SK-N-SH (cell line): ENCODE results near the gene ARHGDIB. TPM values are rescaled to one million over a fixed set of nuclear protein-coding genes. Genes with fewer than 3 reads are reported as not detected.

Experiments
- CTCF ChIA-PET: fragments of 300-600, 350-600 bp; formaldehyde crosslinking; extraction: SDS; loops from one replicate; lab custom pipeline; 2021; lab: Yijun Ruan, JAX
- POLR2A ChIA-PET: fragments of 350-600 bp; sonication (Branson Sonifier 250); formaldehyde crosslinking; extraction: SDS; loops from one replicate; lab custom pipeline; 2020; ENCODE audit warnings: antibody characterized with exemption, inconsistent platforms; lab: Yijun Ruan, JAX
- DNase-seq: peaks from one replicate; pipeline ENCODE4 v3.0.0; 2012
- H2AFZ ChIP-seq: fragments of 200-600 bp; sonication (generic); 2 replicates; pipeline ENCODE4 v1.8.1; 2016; ENCODE audit warnings: antibody characterized with exemption, mild to moderate bottlenecking, low read depth
- H3F3A ChIP-seq: fragments of 200-600 bp; sonication (generic); replicated peaks from 2 replicates; pipeline ENCODE3; 2016; ENCODE audit warnings: antibody characterized with exemption, mild to moderate bottlenecking; ENCODE audit not compliant: insufficient read depth
- H3K27ac ChIP-seq, 2 experiments: fragments of 200-500 bp in 1 of 2; fragments of 200-600 bp in 1 of 2; sonication (Bioruptor generic) in 1 of 2; sonication (generic), shearing (Covaris generic) in 1 of 2; 2 replicates each; pipeline versions ENCODE4 v1.5.1 to v1.6.1; 2014 to 2016; ENCODE audit warnings: low read depth in 2 of 2, inconsistent platforms in 1 of 2, low read length in 1 of 2, mild to moderate bottlenecking in 1 of 2, mixed read lengths in 1 of 2
- H3K27me3 ChIP-seq: fragments of 200-600 bp; sonication (generic), shearing (Covaris generic); 2 replicates; pipeline ENCODE4 v1.6.1; 2016; ENCODE audit warnings: mixed run types; ENCODE audit not compliant: insufficient read depth
- H3K36me3 ChIP-seq, 2 experiments: fragments of 200-500 bp in 1 of 2; fragments of 200-600 bp in 1 of 2; sonication (Bioruptor generic) in 1 of 2; sonication (generic) in 1 of 2; replicated peaks in 1 of 2; 2 replicates each; pipeline versions ENCODE3 to v1.5.1; 2014 to 2016; ENCODE audit warnings: low read length in 1 of 2, mild to moderate bottlenecking in 1 of 2; ENCODE audit not compliant: insufficient read depth in 2 of 2, control insufficient read depth in 1 of 2
- H3K4me1 ChIP-seq, 2 experiments: fragments of 200-500 bp in 1 of 2; fragments of 200-600 bp in 1 of 2; sonication (Bioruptor generic) in 1 of 2; sonication (generic), shearing (Covaris generic) in 1 of 2; 2 replicates each; pipeline versions ENCODE4 v1.5.1 to v1.6.1; 2014 to 2016; ENCODE audit warnings: low read depth in 1 of 2, low read length in 1 of 2, mixed run types in 1 of 2; ENCODE audit not compliant: insufficient read depth in 2 of 2, control insufficient read depth in 1 of 2
- H3K4me2 ChIP-seq: fragments of 200-600 bp; sonication (generic), shearing (Covaris generic); 2 replicates; pipeline ENCODE4 v1.6.1; 2017; ENCODE audit warnings: mixed run types
- H3K4me3 ChIP-seq, 2 experiments: fragments of 200-500 bp in 1 of 2; fragments of 200-600 bp in 1 of 2; sonication (Bioruptor generic) in 1 of 2; sonication (generic), shearing (Covaris generic) in 1 of 2; 2 replicates each; pipeline versions ENCODE4 v1.5.1 to v1.8.1; 2014 to 2016; ENCODE audit warnings: low read depth in 2 of 2, inconsistent platforms in 1 of 2, low read length in 1 of 2, mild to moderate bottlenecking in 1 of 2, mixed read lengths in 1 of 2, moderate library complexity in 1 of 2
- H3K79me2 ChIP-seq: fragments of 200-600 bp; sonication (generic); 2 replicates; pipeline ENCODE4 v1.8.1; 2017; ENCODE audit warnings: mild to moderate bottlenecking; ENCODE audit not compliant: insufficient read depth
- H3K9ac ChIP-seq: fragments of 200-600 bp; sonication (generic); 2 replicates; pipeline ENCODE4 v1.6.1; 2017; ENCODE audit warnings: mixed run types
- H3K9me2 ChIP-seq: fragments of 200-600 bp; sonication (generic); 2 replicates; pipeline ENCODE4 v1.6.1; 2017; ENCODE audit warnings: mixed run types
- H3K9me3 ChIP-seq: fragments of 200-600 bp; sonication (generic); 2 replicates; pipeline ENCODE4 v1.6.1; 2017; ENCODE audit warnings: mixed run types, mild to moderate bottlenecking, moderate library complexity
- H4K20me1 ChIP-seq: fragments of 200-600 bp; sonication (generic); 2 replicates; pipeline ENCODE4 v1.6.1; 2017; ENCODE audit warnings: mild to moderate bottlenecking, mixed run types; ENCODE audit not compliant: insufficient read depth
- CHD2 ChIP-seq: fragments of 150-350 bp; IDR thresholded peaks from 2 replicates; pipeline ENCODE4 v1.6.1; 2018; ENCODE audit warnings: low read length; ENCODE audit not compliant: partially characterized antibody
- ELF1 ChIP-seq: IDR thresholded peaks from 2 replicates; pipeline ENCODE4 v1.4.0; 2012
- FOSL2 ChIP-seq: IDR thresholded peaks from 2 replicates; pipeline ENCODE4 v1.4.0; 2012; ENCODE audit warnings: low read depth, mild to moderate bottlenecking, moderate library complexity, borderline replicate concordance
- FOXJ3 ChIP-seq: sonication (generic); formaldehyde crosslinking; IDR thresholded peaks from 2 replicates; pipeline ENCODE4 v1.5.1; 2020; ENCODE audit warnings: mild to moderate bottlenecking, missing genetic modification reagents
- GATA2 ChIP-seq: sonication (generic); formaldehyde crosslinking; IDR thresholded peaks from 2 replicates; pipeline ENCODE4 v1.5.0; 2020; ENCODE audit warnings: mild to moderate bottlenecking, missing genetic modification reagents
- JUND ChIP-seq: IDR thresholded peaks from 2 replicates; pipeline ENCODE4 v1.4.0; 2012
- NRF1 ChIP-seq: IDR thresholded peaks from 2 replicates; pipeline ENCODE4 v1.6.1; 2012; ENCODE audit warnings: low read depth, mild to moderate bottlenecking, low read length
- RAD21 ChIP-seq: IDR thresholded peaks from 2 replicates; pipeline ENCODE4 v1.6.1; 2012; ENCODE audit warnings: mild to moderate bottlenecking, low read length
- RCOR1 ChIP-seq: fragments of 150-350 bp; IDR thresholded peaks from 2 replicates; pipeline ENCODE4 v1.6.1; 2017; ENCODE audit warnings: antibody characterized with exemption, low read length
- SIN3A ChIP-seq: IDR thresholded peaks from 2 replicates; pipeline ENCODE4 v1.6.1; 2012; ENCODE audit warnings: low read depth, mild to moderate bottlenecking, low read length, moderate library complexity, borderline replicate concordance
- SMC3 ChIP-seq: IDR thresholded peaks from 2 replicates; pipeline ENCODE4 v1.6.1; 2012; ENCODE audit warnings: low read depth, low read length, improper control_type of control experiment
- TAF1 ChIP-seq: IDR thresholded peaks from 2 replicates; pipeline ENCODE4 v1.6.1; 2012; ENCODE audit warnings: low read depth, mild to moderate bottlenecking, low read length, moderate library complexity, borderline replicate concordance
- TEAD4 ChIP-seq: IDR thresholded peaks from 2 replicates; pipeline ENCODE4 v1.4.0; 2012; ENCODE audit warnings: mild to moderate bottlenecking, borderline replicate concordance; ENCODE audit not compliant: insufficient read depth
- YY1 ChIP-seq: IDR thresholded peaks from 2 replicates; pipeline ENCODE4 v1.4.0; 2012; ENCODE audit warnings: low read depth, mild to moderate bottlenecking
- WGBS: methylation state at CpG from one replicate; pipeline ENCODE4 v1.1.6; 2017; ENCODE audit warnings: low lambda C conversion rate; 5-methylcytosine and 5-hydroxymethylcytosine counted together
- polyA plus RNA-seq, 3 experiments: library from polyadenylated mRNA; depleted of rRNA; stranded (reverse); fragments of >200 nt; gene quantifications; 2 replicates each; pipeline ENCODE4 v1.2.3, GENCODE V29; 2012
- TF ChIP-seq, protein P1 (sequence below): IDR thresholded peaks from 2 replicates; pipeline ENCODE4 v1.4.0; 2012; ENCODE audit warnings: low read depth, borderline replicate concordance
- TF ChIP-seq, protein P2 (sequence below): fragments of 150-350 bp; IDR thresholded peaks from 2 replicates; pipeline ENCODE4 v1.6.1; 2017; ENCODE audit warnings: antibody characterized with exemption, low read length, low read depth, borderline replicate concordance
- TF ChIP-seq, protein P3 (sequence below): fragments of 150-350 bp; IDR thresholded peaks from 2 replicates; pipeline ENCODE4 v1.6.1; 2016; ENCODE audit warnings: mild to moderate bottlenecking, low read depth, low read length

The ARHGDIB gene
- polyA plus RNA-seq, 1 of the 3 experiments (the other 2 are of a cell fraction) = 362 TPM

DNA sequence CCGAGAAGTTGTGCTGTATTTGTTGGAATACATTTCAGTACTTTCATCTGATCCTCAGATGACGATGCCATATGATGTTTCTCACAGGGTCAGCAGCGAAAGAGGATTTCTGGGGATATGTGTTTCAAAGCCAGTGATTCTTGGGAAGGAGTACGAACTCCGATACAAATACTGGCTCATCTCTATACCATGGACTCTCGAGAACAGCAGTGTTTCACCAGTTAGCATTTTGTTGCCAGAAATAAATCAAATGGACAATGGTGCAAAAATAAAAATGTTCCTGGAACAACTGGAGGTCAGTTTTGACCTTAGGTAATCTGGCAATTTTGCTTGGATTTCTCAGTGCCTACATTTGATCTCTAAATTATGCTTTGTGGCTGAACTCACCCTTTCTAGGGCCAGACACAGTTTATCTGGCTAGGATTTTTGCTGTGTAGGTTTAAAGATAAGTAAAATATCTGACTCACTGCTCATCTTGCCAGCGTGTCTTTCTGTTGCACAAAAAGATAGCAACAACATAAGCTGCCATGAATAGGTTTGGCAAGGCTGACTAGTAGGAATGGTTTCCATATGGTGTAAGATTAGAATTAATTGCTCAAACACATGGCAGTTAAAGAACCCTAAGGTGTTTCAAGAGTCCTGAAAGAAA lies 64.8 kb downstream of the ARHGDIB start (continued):
- TF ChIP-seq FOXJ3 (CRISPR knock-in tag) (no peak), TAF1 (no peak), GATA2 (CRISPR knock-in tag) (no peak), TEAD4 (0 out of 2 replicates have a peak, but pooled peaks have one; percentile 14), FOSL2 (peak; percentile 40; the same call in 1 of the 2 replicates), SIN3A (no peak), YY1 (no peak), RAD21 (no peak), JUND (peak; percentile 46), CHD2 (no peak), NRF1 (no peak), ELF1 (no peak)
- TF ChIP-seq, protein P1, sequence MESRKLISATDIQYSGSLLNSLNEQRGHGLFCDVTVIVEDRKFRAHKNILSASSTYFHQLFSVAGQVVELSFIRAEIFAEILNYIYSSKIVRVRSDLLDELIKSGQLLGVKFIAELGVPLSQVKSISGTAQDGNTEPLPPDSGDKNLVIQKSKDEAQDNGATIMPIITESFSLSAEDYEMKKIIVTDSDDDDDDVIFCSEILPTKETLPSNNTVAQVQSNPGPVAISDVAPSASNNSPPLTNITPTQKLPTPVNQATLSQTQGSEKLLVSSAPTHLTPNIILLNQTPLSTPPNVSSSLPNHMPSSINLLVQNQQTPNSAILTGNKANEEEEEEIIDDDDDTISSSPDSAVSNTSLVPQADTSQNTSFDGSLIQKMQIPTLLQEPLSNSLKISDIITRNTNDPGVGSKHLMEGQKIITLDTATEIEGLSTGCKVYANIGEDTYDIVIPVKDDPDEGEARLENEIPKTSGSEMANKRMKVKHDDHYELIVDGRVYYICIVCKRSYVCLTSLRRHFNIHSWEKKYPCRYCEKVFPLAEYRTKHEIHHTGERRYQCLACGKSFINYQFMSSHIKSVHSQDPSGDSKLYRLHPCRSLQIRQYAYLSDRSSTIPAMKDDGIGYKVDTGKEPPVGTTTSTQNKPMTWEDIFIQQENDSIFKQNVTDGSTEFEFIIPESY = no peak
- TF ChIP-seq, protein P2, sequence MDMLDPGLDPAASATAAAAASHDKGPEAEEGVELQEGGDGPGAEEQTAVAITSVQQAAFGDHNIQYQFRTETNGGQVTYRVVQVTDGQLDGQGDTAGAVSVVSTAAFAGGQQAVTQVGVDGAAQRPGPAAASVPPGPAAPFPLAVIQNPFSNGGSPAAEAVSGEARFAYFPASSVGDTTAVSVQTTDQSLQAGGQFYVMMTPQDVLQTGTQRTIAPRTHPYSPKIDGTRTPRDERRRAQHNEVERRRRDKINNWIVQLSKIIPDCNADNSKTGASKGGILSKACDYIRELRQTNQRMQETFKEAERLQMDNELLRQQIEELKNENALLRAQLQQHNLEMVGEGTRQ = no peak
- TF ChIP-seq, protein P3, sequence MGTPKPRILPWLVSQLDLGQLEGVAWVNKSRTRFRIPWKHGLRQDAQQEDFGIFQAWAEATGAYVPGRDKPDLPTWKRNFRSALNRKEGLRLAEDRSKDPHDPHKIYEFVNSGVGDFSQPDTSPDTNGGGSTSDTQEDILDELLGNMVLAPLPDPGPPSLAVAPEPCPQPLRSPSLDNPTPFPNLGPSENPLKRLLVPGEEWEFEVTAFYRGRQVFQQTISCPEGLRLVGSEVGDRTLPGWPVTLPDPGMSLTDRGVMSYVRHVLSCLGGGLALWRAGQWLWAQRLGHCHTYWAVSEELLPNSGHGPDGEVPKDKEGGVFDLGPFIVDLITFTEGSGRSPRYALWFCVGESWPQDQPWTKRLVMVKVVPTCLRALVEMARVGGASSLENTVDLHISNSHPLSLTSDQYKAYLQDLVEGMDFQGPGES = no peak

DNA sequence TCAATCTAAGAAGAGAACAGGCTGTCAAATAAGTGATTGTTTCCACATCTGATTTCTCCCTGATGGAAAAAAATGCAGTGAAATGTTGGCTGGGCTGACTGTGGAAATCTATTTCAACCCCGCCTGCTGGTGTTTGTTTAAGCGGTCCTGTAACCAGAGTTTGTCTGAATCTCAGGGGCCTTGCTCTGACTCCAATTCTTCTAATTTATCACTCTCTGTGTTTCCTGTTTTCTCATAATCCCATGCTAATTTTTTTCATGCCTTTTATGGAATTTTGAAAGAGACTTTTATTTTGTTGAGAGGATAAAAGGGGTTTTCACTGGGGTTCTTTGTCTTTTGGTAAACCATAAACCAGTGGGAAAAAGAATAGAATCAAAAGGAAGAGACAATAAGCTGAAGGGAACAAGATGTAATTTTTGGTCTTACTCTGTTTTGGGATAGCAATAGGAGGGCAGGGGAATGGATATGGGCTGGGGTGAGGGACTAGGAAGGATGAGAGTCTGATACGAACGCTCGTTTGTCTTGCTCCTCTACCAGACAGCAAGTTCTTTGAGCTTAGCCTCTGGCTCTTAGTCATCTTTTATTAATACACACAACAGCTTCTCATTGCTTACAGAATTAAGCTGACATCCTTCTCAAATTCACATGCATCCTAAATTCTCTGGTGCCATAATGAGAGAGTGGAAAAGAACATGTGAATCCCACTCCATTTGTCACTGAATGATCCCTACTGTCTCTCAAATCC lies 67.7 kb downstream of the ARHGDIB start:
- POLR2A ChIA-PET = no interaction called here
- WGBS = 85% methylated on average over 5 of the region's 5 CpGs
- H2AFZ ChIP-seq = peak overlapping the region; percentile 34; the same call in 1 of the 2 replicates
- no peaks in the 10 kb centered on the region for H3K36me3 ChIP-seq
- no peak for TF ChIP-seq SIN3A
- no peak for TF ChIP-seq RCOR1
- TF ChIP-seq TAF1 = no peak
- TF ChIP-seq ELF1 = no peak
- TF ChIP-seq SMC3 = no peak
- no peaks in the 10 kb centered on the region for H3K9me3 ChIP-seq
- no peaks in the 10 kb centered on the region for H3F3A ChIP-seq
- no peak overlapping the region for H3K4me3 ChIP-seq
- no peaks in the 10 kb centered on the region for H4K20me1 ChIP-seq
- no peak overlapping the region for H3K27ac ChIP-seq
- H3K4me1 ChIP-seq = peaks cover 4 to 19% of the 10 kb centered on the region in 2 experiments
- no peaks in the 10 kb centered on the region for H3K9me2 ChIP-seq
- H3K9ac ChIP-seq = no peak overlapping the region
- DNase-seq = no peak
- H3K27me3 ChIP-seq = no peaks in the 10 kb centered on the region
- CTCF ChIA-PET = interaction anchor here (1.1 to 1.9 kb wide), 2 partner anchors 9 to 46 kb away, joined by 3 to 5 read pairs; no protein-coding TSS in a partner anchor
- H3K79me2 ChIP-seq = no peaks in the 10 kb centered on the region
- H3K4me2 ChIP-seq = no peak overlapping the region
